IMR-90 (cell line): ENCODE measurements around the gene TFAP2B.

Source experiments
- CTCF ChIP-seq: conservative IDR thresholded peaks from 2 replicates; pipeline ENCODE4 v1.5.1; 2012; ENCODE audit warnings: mild to moderate bottlenecking, low read depth, low read length, improper control_type of control experiment
- POLR2A ChIP-seq: IDR thresholded peaks from 2 replicates; pipeline ENCODE4 v1.6.1; 2012; ENCODE audit warnings: mild to moderate bottlenecking, low read depth, low read length

GRCh38 chr6:50795574-50795973, 23.1 kb upstream of the TFAP2B start:
- no peak for TF ChIP-seq CTCF
- TF ChIP-seq POLR2A: no peak
